Measurements from ENCODE around the gene CHRNA4.

DNA sequence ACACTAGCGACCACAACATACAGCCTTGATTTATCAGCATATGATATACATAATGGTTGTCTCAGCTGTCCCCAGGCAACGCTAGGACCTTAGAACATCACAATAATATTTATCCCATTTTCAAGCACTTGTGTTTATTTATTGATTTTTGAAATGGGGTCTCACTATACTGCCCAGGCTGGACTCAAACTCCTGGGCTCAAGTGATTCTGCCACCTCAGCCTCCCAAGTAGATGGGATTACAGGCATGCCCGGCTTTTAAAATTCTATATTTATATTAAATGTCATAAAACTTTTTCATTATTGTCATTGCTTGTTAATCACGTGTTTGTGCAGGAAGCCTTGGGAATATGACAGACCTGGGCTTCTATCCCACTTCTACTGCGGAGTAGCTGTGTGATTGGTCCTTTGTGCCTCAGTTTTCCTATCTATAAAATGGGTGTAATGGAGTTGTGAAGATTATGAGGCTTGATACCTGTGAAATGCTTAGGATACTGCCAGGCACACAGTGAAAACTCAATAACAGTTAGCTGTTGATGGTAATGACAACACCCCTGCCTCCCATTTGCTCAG, 58.0 kb downstream of the CHRNA4 start:
- TF ChIP-seq, protein P1, sequence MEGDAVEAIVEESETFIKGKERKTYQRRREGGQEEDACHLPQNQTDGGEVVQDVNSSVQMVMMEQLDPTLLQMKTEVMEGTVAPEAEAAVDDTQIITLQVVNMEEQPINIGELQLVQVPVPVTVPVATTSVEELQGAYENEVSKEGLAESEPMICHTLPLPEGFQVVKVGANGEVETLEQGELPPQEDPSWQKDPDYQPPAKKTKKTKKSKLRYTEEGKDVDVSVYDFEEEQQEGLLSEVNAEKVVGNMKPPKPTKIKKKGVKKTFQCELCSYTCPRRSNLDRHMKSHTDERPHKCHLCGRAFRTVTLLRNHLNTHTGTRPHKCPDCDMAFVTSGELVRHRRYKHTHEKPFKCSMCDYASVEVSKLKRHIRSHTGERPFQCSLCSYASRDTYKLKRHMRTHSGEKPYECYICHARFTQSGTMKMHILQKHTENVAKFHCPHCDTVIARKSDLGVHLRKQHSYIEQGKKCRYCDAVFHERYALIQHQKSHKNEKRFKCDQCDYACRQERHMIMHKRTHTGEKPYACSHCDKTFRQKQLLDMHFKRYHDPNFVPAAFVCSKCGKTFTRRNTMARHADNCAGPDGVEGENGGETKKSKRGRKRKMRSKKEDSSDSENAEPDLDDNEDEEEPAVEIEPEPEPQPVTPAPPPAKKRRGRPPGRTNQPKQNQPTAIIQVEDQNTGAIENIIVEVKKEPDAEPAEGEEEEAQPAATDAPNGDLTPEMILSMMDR (IDR thresholded peaks at IDR 0.05; ENCODE audit: borderline replicate concordance, extremely low read depth, low read length, poor library complexity, severe bottlenecking) = no peak
- no peak for TF ChIP-seq EZH2 (IDR thresholded peaks at IDR 0.05; ENCODE audit: borderline replicate concordance, low read depth, low read length, severe bottlenecking)
